LHCN-M2 (cell line): ENCODE data around the gene MAGEB3. TPM values are rescaled to one million over a fixed set of nuclear protein-coding genes. Genes with fewer than 3 reads are reported as not detected.
"Not testable (repeated sequence)": the region's sequence is repeated elsewhere in the genome, so short reads cannot be mapped to it uniquely, and the experiment has no call there.

ENCODE experiments used
- DNase-seq: peaks from one replicate; pipeline ENCODE4 v3.0.0-alpha.2; 2012; ENCODE audit warnings: low read depth
- polyA plus RNA-seq: library from polyadenylated mRNA; unstranded; fragments of >200 nt; gene quantifications from one replicate; pipeline ENCODE4 v1.2.1, GENCODE V29; 2012; ENCODE audit warnings: missing spikeins
- total RNA-seq: library from RNA; depleted of rRNA; stranded (reverse); fragments of >200 nt; gene quantifications from 2 replicates; pipeline ENCODE4 v1.2.3, GENCODE V29; 2014; rRNA removed

Gene MAGEB3, protein sequence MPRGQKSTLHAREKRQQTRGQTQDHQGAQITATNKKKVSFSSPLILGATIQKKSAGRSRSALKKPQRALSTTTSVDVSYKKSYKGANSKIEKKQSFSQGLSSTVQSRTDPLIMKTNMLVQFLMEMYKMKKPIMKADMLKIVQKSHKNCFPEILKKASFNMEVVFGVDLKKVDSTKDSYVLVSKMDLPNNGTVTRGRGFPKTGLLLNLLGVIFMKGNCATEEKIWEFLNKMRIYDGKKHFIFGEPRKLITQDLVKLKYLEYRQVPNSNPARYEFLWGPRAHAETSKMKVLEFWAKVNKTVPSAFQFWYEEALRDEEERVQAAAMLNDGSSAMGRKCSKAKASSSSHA
- not detected in 2 replicates for total RNA-seq
- polyA plus RNA-seq, result not detected

DNA sequence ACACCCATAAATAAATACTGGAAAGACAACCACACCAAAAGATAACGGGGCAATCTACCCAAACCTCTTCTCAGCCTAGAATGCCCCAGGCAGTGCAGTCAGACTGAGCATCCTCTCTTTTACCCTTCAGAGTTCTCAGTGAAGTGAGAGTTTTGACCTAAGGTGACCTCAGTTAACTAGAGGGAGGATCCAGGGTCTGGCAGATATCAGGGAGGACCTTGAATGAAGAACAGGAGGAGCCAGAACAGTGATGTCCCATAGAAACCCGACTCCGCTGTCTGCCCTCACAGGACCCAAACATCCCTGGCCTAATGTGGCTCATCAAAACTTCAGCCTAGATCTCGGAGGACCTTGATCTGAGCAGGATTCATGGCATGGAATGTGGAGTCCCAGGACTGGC is at the start of gene MAGEB3:
TSS of gene MAGEB3 (plus strand) at position 263 of the 400 bp plus-strand sequence. CDS start 5,268 bp downstream, outside the sequence.
- DNase-seq, result no peak

DNA sequence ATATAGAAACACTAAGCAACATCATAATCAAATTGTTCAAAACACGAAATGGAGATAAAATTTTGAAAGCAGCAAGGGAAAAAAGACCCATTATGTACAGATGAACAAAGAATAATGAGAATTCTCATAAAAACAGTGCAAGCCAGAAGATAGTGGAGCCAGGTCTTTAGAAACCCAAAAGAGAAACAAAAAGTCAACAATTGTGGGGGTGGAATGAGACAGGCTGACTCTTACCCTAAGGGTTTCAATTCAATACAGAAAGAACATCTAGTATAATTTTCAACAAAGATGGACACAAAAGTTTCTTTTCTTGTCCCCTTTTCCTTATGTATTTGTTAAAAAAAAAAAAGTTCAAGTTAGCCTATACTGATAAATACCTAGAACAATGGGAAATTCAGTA is 49.1 kb upstream of the MAGEB3 start:
- DNase-seq, result no peak

DNA sequence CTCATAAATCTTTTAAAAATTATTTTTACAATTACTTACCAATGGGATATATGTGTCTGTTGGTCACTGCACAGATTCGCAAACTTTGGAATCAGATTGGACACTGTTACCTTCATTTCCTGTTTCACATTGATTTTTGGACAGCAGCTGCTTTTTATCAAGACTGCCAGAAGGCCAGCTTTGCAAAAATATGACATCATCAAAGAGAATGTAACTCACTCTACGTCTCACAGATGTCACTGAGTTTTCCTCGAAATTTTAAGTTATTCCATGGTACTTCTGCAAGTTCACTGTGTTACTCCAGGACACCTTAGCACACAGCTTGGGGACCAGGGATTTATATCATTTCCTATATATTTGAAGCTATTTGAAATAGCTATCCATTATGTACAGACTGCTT is 46.9 kb upstream of the MAGEB3 start:
- DNase-seq, result no peak

DNA sequence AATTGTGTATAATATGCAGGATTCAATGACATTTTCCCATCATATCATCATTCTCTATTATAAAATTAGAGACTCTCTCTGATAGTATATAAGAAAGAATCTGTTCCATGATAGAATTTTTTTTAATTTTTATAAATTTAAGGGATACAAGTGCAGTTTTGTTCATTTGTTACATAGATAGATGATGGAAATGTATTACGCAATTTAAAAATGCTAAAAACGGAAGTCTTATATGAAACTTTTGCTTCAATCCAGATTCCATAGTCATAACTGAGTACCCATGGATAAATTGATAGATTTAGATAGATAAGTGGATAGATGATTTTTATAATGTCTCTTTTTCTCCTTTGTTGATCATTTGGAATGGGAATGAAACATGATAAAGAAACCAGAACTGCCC is 40.0 kb upstream of the MAGEB3 start:
- no peak for DNase-seq

DNA sequence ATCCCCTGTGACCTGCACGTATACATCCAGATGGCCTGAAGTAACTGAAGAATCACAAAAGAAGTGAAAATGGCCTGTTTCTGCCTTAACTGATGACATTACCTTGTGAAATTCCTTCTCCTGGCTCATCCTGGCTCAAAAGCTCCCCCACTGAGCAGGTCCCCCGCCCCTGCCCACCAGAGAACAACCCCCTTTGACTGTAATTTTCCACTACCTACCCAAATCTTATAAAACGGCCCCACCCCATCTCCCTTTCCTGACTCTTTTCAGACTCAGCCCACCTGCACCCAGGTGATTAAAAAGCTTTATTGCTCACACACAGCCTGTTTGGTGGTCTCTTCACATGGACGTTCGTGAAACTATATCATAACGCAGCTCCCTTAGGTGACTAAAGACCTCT is 36.5 kb upstream of the MAGEB3 start:
- not testable (repeated sequence) for DNase-seq

DNA sequence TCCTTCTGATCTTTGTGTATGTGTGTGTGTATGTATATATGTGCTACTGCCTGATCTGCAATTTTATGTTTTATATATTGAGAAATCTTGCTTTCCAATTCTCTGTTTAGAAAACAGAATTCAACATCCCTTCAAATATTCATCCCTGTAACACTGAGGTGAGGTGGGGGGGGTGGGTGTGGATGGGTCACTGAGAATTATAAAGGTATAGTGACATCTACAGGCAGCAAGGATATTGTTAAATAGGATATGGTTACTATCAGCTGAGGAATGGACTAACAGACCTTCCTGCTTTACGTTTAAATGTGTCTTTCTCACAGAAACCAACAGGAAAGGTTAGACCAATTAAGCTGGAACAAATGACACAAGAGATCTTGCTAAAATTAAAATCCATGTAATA is 34.1 kb upstream of the MAGEB3 start:
- DNase-seq, result no peak

DNA sequence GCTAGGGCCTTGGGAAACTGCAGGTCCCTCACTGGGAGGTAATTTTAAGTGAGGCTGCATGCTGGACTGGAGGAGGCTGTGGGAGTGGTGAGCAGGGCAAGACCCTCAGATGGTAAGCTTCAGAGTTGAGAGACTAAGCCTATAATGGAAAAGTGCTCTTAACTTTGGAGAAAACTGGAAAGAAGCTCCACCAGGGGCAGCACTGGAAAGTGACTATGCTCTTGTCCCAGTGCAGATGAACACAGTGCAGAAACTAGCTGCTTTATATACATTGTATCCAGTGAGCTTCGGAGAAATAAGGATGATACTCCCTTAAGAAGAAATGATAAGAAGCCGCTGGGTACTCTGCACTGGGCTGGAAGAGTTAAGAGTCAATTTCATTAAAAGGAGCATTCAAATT is 18.3 kb upstream of the MAGEB3 start:
- DNase-seq, result no peak

DNA sequence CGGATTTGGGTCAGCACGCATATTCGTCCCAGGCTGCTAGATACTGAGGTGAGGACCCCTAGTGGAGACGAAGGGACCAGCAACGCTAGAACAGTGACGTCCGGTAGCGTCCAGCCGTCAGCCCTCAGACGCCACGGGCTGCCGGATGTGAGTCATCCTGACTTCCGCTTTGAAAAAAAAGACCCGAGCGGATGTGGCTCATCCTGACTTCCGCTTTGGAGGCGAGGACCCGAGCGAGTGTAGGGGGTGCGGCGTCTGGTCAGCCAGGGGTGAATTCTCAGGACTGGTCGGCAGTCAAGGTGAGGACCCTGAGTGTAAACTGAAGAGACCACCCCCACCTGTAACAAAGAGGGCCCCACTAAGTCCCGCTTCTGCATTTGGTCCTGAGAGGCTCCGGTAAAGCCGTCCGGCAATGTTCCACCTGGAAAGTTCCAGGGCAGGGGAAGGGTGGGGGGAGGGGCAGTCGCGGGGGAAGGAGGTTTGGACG is 15.1 kb upstream of the MAGEB3 start, which contains the start of gene MAGEB2:
TSS of gene MAGEB2 (plus strand) at position 207 of the 487 bp plus-strand sequence. CDS start 3,018 bp downstream, outside the sequence.
- no peak for DNase-seq

DNA sequence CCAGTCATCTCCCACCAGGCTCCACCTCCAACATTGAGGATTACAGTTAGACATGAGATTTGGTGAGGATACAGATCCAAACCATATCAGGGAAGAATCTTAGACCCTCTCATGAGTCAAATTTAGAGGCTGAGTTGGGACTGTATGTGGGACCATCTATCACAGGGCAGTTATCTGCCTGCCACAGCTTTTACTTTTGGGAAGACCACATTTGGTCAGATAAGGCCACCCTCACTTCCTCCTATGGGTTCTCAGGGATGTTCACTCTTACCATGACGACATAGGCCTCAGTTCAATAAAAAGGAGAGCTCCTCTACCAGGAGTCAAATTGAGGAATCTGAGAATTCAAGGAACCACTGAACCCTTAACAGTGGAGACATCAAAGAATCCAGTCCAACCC is 13.0 kb upstream of the MAGEB3 start:
- DNase-seq, result no peak

DNA sequence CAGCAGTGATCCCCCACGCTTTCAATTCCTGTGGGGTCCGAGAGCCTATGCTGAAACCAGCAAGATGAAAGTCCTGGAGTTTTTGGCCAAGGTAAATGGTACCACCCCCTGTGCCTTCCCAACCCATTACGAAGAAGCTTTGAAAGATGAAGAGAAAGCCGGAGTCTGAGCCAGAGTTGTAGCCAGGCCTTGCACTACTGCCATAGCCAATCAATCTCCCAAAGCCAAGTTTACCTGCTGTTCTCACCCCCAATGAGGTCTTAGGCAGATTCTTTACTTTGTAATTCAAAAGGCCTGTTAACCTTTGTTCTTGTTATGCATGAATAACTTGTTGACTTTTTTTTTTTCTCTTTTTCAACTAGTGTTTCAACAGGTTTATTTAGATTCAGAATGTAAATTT is 11.1 kb upstream of the MAGEB3 start:
- no peak for DNase-seq

DNA sequence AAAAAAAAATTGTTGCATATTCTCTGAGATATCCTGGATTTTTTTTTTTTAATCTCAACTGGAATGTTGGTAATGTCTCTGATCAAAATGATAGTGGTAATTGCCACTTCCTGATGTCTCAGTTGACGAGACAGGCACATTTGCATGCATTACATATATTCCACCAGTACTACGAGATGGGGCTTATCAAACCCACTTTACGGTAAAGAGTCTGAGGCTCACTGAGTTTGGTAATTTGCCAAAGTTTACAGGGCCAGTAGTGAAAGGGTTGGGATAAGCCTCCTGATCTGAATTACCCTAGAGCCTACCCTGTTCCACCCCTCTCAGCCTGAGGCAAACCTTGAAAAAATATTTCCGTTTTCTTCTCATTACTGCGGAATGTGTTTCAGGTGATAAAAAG is 9.8 kb upstream of the MAGEB3 start:
- no peak for DNase-seq

DNA sequence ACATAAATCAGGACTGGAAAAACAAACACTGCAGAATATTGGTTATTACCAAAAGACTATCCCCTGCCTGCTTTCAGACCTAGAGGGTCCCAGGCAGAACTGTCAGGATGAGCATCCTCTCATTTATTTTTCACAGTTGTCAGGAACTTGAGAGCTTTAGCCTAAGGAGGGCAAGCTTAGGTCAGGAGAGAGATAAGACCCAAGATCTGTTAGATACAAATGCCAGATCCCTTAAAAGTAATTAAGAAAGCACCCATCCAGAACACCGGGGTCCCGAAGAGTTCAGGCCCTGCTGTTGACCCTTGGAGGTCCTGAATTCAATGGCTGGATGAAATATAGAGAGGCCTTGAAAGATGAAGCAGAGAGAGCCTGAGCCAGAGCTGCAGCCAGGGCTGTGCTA is 5.9 kb upstream of the MAGEB3 start:
- no peak for DNase-seq

DNA sequence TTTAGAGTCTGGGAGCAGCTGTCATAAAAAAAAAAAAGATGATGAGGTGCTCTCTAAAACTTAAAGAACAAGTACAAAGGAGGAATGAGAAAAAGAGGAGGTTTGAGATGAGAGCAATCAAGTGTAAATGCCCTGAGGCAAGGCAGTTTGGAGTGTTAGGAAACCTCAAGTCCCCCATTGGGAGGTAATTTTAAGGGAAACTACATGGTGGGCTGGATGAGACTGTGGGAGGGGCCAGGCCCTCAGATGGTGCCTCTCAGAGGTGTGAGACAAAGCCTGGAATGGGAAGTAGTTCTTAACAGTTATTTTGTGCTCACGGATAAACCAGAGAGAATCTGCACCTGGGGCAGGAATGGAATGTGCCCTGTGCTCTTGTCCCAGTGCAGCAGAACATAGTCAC is 1.9 kb upstream of the MAGEB3 start:
- DNase-seq, result no peak

DNA sequence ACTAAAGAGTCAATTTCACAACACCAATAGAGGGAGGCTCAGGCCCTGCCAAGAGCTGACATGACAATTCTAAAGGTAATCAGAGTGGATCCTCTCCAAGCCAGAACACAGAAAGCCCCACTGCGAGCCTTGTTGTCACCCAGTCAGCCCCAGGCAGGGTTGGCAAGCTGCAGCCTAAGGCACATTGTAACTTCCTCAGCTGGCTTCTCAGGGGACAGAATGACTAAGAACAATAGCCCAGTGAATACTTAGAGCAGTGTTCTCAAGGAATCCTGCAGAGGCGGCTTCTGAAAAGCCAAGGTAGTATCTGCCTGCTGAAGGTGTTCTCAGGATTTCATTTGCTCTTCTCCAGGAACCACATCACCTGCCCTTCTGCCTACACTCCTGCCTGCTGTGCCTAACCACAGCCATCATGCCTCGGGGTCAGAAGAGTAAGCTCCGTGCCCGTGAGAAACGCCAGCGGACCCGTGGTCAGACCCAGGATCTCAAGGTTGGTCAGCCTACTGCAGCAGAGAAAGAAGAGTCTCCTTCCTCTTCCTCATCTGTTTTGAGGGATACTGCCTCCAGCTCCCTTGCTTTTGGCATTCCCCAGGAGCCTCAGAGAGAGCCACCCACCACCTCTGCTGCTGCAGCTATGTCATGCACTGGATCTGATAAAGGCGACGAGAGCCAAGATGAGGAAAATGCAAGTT is 11.4 kb downstream of the MAGEB3 start, which contains the start of gene MAGEB4:
TSS of gene MAGEB4 (plus strand) at position 277 of the 692 bp plus-strand sequence. CDS start at position 413, 136 bp downstream.
- no peak for DNase-seq

DNA sequence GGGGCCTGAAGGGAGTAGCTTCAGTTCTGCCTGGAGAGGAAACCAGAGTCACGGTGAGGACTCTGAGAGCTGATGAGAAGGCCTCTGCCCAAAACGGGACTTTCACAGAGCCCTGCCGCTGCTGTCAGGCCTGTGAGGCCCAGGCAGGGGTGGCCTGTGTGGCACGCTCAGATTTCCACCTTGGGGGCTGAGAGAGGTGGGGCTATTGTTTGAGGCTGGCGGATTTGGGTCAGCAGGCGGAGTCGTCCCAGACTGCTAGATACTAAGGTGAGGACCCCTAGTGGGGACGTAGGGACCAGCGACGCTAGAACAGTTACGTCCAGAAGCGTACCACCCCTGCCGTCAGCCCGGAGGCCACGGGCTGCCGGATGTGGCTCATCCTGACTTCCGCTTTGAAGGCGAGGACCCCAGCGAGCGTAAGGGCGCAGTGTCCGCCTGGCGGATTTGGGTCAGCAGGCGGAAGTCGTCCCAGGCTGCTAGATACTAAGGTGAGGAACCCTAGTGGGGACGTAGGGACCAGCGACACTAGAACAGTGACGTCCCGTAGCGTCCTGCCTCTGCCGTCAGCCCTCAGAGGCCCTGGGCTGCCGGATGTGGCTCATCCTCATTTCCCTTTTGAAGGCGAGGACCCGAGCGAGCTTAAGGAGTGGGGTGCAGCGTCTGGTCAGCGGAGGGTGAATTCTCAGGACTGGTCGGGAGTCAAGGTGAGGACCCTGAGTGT is 16.5 kb downstream of the MAGEB3 start, which contains the start of gene MAGEB1:
TSS of gene MAGEB1 (plus strand) at position 378 of the 721 bp plus-strand sequence. CDS start 3,348 bp downstream, outside the sequence.
- DNase-seq, result no peak

DNA sequence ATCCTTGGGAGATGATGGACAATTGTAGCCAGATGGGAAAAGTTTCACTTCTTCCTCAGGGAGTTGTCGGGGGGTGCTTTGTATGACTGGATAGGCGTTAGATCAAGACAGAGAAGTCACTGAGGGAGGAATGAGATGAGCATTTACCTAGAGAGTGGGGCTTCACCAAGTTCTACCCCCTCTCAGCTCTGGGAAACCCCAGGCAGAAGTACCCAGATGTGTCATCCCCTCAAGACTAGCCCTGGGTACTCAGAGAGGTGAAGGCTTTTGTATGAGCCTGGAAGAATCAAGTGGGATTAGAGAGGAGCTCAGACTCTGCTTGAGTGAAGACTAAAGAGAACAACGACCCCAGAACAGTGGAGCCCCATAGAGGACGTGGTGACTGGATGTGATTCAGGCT is 18.4 kb downstream of the MAGEB3 start:
- no peak for DNase-seq

DNA sequence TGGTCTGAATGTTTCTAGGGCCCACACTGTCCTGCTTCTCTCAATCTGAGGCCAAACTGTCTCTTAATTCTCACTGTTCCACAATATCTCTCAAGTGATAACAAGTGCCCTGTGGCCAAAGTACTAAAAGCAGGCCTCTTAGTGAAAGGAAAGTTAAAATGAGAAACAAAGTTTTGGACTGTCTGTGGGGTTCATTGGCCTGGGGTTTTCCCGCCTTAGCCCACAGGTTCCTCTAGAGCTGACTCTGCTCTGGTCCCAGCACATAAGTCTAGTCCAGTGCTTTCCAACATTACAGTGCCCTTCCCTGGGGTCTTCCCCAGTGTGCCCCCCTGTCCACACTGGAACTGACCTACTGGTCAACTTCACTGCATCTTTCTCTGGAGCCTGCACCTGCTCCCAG is 22.8 kb downstream of the MAGEB3 start:
- DNase-seq, result no peak

DNA sequence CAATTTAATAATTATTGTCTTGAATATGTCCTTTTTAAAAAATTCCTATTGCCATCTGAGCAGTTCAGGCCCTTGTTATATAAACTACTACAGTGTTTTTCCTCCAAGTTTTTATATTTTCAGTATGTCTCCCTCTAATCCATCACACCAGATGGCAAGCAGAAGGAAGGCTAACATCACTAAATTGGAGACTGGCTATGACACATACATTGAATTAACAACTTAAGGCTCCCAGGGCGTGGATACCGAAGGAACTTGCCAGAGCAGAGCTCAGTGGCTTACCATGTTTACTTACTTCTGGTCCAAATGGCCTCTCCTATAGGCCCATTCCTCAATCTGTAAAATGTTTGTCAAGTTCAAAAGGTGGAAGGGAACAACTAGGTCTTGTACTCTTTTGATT is 29.5 kb downstream of the MAGEB3 start:
- no peak for DNase-seq

DNA sequence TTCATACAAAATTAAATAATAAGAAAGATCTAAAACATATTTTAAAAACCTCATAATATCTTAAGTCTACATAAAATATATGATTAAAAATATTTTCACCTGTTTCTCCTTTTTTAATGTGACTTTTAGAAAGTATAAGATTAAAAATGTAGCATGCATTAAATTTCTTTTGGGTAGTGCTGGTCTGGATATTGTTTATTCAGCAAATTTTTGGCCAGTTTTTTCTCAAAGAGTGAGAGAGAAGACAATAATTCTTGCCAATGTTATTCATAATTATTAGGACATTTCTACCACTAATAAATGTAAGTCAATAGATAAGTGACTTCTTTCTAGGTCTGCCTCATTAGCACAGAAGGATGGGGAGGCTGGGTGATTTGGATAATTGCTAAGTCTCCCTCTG is 30.6 kb downstream of the MAGEB3 start:
- DNase-seq, result no peak

DNA sequence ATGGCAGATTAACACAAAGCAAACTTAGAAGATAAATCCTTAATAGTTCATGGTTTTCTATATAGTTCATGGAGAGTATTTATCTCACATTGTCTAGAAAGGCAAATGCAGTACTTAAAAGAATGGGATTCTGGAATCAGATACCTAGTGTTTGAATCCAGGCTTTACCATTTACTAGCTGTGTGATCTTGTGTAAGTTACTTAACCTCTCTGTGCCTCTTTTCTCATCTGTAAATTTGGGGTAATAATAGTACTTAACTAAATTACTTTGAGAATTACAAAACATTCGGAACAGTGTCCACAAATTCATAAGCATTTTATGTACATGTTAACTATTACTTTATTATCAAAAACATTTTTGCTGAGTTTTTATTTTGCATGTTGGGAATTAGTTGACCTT is 32.3 kb downstream of the MAGEB3 start:
- DNase-seq, result no peak

DNA sequence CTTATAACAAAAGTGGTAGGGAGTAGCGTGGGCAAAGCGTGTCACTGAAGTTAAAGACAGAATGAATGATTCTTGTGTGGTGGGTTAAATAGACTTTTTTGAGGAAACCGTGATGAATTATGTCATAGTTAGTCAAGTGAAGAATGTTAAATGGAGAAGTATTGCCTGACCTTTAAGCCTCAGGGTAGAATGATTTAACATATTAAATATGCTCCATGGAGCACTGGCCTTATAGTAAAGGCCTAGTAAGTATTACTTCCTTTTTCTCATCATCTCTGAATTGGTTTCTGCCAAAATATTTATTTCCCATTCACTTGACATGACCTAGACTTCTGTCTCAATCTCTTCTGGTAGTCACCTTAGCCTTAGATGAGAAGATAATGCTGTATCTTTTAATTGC is 40.2 kb downstream of the MAGEB3 start:
- no peak for DNase-seq

DNA sequence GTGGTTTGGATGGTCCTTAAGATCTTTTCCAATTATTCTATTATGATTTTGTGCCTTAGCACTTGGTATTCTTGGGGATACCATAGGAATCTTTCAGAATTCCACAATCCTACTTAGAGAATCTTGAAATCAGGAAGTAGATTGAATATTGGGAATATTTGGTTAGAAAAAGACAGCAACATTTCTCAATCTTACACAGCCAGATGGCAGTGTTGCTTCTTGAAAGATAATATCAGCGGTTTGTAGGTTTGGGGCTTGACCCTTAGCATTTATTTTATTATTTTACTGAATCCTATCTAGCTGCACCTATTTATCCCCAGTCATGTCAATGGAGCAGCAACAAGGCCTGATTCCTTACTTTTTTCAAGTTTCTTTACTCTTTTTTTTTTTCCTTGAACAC is 45.0 kb downstream of the MAGEB3 start:
- DNase-seq, result peak; percentile 17
